NCI-H82 treated with DMSO at 0.1 percent for 48 hours (cell line): ENCODE measurements around the gene GIMAP1.

Experiments used
- DNase-seq: peaks from one replicate; lab custom pipeline; 2025; ENCODE audit not compliant: unreplicated experiment; lab: John Stamatoyannopoulos, UW

Gene GIMAP1

DNA sequence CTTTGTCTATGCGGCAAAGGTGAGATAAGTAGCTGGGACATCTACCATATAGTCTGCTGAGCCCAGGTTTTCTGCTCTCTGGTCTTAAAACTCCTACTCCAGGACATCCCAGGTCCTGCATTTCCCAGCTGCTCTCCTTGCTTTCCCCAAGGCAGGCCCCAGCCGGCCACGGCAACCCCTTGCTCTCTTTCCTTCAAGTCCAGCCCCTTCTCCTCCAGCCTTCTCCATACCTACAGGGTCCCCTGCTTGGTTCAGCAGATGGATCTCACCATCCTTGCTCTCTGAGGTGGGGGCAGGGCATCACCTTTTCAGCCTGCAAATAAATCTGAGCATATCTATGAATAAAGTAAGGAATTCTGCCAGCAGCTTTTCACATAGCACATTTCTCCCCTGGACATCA is 29.5 kb downstream of the GIMAP1 start:
- no peak for DNase-seq

DNA sequence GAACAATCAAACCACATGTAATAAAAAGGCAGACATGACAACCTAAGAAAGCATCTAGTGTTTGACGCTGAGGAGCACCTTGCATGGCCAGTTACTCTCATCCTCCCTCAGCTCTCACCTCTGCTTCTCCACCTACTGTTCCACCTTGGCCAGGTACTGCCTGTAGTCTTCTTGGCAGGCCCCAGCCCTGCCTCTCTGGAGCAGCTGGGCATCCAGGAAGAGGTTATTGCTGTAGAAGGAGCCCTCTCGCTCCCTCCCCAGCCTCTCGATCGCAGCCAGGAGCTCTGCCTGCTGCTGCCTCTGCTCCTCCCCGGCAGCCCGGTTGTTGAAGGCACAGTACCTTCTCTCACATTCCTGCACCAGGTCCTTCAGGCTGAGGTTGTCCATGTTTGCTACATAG is 30.5 kb downstream of the GIMAP1 start:
- DNase-seq: no peak

DNA sequence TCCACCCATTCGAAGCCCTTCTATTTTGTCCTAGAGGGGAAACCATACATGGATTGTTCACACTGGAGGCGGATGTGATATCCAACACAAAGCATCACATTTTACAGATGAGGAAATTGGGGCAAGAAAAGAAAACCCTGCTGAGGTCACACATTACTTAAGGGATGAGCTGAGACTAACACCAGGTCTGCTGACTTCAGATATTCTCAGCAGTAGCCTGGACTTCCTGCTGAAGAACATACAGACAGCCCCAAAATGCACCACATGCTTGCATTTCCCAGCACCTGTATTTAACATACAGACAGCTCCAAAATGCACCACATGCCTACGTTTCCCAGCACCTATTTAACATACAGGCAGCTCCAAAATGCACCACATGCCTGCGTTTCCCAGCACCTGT is 32.0 kb downstream of the GIMAP1 start:
- no peak for DNase-seq

DNA sequence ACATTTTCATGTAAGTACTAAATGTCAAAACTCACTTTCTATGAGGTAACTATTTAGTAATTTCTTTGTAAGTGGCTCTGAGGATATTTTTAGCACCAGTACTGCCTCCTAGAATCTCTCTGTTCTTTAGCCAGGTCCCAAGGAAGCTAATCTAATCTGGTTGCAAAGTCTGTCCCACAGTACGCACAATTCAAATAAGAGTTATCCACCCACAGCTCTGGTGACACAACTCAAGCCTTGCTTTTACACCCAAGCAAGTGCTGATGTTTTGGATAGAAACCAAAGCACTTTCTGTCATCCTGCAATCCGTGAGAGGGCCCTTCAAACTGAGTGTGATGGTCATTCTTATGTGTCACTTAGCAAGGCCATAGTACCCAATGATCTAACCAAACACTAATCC is 35.3 kb downstream of the GIMAP1 start:
- DNase-seq: no peak

DNA sequence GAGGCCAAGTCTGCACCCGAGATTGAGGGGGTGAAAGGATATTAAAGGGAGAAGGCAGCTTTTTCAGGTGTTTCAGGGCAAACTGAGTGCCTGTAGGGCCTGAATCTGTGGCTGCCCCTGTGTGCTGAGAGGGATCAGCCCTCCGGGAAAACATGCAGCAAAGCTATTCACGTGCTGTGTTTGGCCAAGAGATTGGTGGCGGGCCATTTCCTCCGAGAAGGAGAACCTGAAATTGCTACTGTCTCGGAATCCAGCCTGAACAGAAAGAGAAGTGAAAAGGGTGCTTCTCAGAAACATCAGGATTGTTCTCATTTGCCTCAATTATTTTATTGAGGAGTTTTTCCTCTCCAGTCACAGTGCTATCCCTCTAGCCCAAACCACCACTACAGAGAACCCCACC is 36.8 kb downstream of the GIMAP1 start:
- DNase-seq: no peak

DNA sequence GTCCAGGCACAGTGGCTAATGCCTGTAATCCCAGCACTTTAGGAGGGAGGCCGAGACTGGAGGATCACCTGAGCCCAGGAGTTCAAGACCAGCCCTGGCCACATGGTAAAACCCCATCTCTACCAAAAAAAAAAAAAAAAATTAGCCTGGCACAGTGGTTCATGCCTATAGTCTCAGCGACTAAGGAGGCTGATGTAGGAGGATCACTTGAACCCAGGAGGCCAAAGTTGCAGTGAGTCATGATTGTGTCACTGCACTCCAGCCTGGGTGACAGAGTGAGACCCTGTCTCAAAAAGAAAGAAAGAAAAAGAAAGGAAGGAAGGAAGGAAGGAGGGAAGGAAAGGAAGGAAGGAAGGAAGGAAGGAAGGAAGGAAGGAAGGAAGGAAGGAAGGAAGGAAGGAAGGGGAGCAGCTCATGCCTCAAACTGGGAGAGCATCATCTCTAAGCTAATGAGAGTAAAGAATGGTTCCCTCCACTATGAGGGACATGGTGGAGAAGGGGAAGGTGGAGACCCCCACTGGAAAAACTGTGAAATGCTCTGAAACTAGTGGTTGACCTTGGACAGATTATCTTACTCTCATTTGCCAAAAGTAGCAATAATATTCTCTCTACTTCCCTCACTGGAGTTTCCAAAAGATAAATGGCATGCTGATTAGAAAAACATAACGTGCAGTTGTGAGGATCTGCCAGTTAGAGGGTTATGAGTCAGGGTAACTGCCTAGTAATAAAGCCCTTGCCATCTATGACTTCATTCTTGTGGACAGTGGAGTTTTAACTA is 37.6 kb downstream of the GIMAP1 start:
- no peak for DNase-seq

DNA sequence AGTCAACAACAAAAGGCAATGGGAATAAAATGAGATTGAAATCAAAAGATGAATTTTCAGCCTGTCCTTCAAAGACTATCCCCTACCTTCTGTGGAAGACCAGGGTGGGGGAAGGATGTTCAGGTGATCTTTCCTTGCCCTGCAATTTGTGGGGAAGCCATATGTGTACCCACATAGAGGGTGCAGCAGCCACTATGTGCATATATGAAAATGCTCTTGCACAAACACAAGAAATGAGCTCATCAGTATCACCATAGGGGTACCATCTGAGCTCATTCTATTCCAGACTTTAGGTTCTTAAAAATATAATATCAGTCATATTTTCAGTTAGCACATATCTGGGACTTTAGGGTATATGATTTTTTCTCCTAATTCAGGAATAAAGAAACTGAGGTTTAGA is 38.5 kb downstream of the GIMAP1 start:
- DNase-seq: no peak

DNA sequence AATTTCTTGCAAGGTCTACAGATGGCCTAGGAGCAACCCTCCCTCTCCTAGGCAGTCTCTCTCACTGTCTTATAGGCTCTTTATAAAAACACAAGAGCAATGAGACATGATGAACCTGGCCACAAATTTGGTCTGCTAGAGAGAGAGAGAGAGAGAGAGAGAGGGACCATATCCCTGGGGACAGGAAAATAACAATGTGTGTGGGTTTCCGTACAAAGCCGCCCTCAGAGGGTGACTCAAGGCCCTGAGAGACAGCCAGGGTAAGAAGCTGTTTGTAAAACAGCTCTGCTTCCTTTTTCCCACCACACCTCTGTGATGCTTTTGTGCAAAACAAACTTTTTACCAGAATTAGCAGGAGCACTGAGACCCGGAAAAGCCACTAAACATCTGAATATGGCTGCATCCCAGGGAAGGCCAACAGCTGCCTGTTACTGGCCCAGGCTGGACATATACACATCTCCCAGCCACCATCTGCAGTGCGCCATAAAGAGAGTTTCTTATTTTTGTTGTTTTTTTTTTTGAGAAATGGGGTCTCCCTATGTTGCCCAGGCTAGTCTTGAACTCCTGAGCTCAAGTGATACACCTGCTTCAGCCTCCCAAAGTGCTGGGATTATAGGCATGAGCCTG is 39.2 kb downstream of the GIMAP1 start:
- no peak for DNase-seq

DNA sequence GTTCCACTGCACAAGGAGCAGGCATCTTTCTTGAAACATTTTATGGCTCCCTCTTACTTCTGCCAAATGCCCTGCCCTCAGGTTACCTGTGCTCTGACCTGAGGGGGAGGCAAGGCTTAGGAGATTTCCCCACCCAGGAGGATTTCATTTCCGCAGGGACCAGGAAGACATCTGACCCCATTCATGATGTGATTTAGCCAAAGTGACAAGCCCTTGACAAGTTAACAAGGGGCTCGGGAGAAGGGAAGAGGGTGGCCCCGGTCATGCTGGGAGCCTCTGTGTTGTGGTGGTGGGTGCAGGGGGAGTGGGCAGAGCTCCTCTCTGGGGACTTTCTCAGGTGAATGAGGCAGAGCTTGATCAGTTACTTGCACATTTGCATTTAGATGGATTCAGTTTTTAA is 39.8 kb downstream of the GIMAP1 start:
- no peak for DNase-seq

DNA sequence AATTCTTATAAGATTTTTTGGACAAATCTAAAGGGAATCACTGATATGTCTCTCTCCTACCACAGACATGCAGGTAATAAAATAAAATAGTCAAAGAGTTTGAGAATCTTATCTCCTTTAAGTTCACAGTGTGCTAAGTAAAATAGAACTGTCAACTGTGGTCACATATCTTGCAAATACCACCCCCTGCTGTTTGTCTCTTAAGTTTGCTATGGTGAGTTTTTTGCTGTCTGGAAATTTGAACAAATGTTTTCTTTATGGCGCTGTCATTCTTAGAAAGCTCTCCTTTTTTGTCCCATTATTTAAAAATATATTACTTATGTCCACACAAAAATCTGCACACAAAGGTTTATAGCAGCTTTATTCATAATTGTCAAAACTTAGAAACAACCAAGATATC is 40.4 kb downstream of the GIMAP1 start:
- no peak for DNase-seq

DNA sequence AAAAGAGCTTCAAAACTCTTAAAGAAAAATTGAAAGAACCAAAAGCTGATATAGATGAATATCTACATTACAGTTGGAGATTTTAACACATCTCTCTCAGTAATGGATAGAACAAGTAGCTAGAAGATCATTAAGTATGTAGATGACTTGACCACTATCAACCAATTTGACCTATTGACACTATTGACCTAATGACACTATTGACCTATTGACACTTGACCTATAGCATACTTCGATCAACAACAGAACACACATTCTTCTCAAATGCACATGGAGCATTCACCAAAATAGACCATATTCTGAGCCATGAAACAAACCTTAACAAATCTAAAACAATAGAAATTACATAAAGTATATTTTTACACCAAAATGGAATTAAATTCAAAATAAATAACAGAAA is 43.1 kb downstream of the GIMAP1 start:
- DNase-seq: no peak

DNA sequence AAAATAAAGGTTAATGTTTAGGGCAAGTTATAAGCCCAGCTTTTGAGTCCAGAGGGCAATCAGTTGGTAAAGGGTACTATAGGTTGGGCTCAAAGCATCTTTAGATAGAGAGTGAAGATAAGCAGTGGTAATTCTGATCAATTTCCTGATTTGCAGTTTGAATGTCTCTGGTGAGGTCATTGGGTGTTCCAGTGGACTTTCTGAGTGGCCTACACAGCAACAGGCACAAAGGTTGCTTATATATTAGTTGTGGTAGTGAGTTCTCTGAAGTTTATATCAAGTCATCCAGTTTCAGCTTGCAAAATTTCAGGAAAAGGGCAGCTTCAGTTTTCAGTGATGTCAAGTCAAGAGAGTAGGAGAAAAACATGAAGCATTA is 49.9 kb downstream of the GIMAP1 start:
- DNase-seq: no peak

DNA sequence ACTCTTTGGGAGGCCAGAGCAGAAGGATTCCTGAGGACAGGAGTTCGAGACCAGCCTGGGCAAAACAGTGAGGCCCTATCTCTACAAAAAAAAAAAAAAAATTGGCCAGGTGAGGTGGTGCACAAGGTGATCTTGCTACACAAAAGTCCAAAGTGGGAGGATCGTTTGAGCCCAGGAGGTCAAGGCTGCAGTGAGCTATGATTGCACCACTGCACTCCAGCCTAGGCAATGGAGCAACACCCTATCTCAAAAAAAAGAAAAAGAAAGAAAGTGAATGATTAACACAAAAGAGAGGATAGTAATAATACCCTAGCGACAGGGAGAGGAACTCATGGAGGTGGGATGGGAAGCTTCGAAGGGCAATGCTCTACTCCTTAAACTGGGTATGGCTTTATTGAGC is 53.4 kb downstream of the GIMAP1 start:
- DNase-seq: no peak
